Non-pigmented ciliary epithelial cell (primary cell): Measurements from ENCODE around the gene HMGCL.
A peak's percentile ranks its signal among the peaks of the same experiment; 100 is the strongest.
"Not testable (repeated sequence)": the region's sequence is repeated elsewhere in the genome, so short reads cannot be mapped to it uniquely, and the experiment has no call there.

Source experiments
- DNase-seq: peaks from one replicate; pipeline ENCODE4 v3.0.0-alpha.2; 2010; ENCODE audit warnings: low read depth

The HMGCL gene

DNA sequence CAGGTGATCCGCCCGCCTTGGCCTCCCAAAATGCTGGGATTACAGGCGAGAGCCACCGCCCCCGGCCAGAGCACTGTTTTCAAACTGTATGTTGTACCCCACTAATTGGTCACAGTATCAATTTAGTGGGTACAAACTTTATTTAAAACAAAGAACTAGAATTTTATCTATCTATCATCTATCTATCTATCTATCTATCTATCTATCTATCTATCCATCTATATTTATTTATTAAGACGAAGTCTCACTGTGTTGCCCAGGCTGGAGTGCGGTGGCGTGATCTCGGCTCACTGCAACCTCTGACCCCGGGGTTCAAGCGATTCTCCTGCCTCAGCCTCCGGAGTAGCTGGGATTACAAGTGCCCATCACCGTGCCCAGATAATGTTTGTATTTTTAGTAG is 1.4 kb upstream of the HMGCL start:
- DNase-seq = not testable (repeated sequence)

GRCh38 chr1:23825762-23826522 is 713 bp upstream of the HMGCL start:
- DNase-seq = no peak

GRCh38 chr1:23824711-23825075 is 536 bp downstream of the HMGCL start:
- no peak for DNase-seq

GRCh38 chr1:23823767-23824166 is 1.5 kb downstream of the HMGCL start:
- DNase-seq = no peak

- no peak for DNase-seq
These were observed 7.6 kb downstream of the HMGCL start for GRCh38 chr1:23817633-23818032.

- no peak for DNase-seq
These were observed 8.3 kb downstream of the HMGCL start for GRCh38 chr1:23816906-23817305.

DNA sequence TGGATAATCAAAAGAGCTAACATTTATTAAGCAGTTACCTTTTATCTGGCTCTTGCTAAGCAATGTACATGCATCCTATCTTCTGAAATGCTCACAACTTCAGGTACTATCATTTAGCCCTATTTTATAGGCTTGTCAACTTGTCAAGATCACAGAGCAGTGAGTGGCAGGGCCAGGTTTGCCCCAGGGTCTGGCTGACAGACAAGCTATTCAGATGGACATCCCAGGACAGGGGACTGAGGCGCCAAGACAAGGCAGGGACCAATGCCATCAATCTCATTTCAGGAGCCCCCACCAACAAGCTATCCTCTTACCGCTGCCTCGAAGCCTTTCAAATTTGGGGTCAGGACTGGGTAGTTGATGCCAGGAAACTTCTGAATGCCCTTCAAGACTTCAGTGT is 8.9 kb downstream of the HMGCL start:
- no peak for DNase-seq

- no peak for DNase-seq
These were observed 11.2 kb downstream of the HMGCL start for GRCh38 chr1:23814016-23814415.

DNA sequence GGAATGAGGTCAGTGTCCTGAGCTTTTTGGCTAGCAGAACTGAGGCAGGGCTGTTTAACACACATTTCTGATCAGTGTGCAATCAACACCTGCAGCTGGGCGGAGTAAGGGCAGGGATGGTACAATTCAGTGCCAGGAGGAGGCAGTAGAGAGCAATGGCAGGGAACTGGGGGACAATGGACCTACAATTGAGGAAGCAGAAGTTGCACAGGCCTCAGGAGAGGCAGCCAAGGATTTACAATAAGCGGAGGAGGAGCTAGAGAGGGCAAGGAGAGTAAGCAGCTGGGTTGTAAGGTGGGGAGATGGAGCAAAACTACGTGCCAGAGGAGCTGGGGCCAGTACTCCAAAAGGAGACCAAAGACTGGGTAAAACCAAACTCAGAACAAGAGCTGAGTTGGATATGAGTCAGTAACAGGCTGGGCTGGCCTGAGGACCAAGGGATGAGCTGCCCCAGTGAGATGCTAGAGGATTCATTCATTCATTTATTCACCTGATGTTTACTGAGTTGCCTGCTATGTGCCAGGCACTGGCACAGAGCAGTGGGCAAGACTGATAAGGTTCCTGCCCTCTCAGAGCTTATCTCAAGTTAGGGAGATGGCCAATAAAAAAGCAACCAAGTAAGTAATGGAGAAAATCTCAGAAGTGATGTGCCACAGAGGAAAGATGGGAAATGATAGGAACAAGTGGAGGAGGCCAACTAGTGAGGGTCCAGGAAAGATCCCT is 14.2 kb downstream of the HMGCL start:
- DNase-seq = no peak

- no peak for DNase-seq
These were observed 15.5 kb downstream of the HMGCL start for GRCh38 chr1:23809751-23810171.

GRCh38 chr1:23807453-23807852 is 17.8 kb downstream of the HMGCL start:
- DNase-seq = no peak

GRCh38 chr1:23806280-23806679 is 18.9 kb downstream of the HMGCL start:
- no peak for DNase-seq

- no peak for DNase-seq
These were observed 20.2 kb downstream of the HMGCL start for GRCh38 chr1:23805025-23805424.

DNA sequence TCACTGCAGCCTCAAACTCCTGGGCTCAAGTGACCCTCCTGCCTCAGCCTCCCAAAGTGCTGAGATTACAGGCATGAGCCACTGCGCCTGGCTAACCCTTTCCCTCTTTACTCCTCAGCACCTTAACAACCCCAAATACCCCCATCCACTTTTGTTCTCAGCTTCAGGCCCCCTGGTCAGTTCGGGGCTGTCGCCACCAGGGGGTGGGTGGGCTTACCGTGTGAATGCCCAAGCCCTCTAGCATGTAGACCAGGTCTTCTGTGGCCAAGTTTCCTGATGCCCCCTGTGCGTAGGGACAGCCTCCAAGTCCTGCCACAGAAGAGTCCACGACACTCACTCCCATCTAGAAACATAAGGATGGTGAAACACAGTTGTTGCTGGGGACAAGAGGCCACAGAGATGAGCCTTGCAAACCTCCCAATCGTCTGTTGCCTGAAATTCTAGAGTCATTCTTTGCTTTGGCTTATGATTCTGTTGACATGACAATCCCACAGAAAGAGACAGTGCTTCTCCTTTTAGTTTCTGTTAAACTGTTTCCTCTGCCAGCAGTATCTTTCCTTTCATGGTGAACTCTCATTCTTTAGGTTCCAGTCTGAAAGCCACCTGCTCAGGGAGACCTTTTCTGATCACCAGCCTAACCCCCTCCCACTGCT is 20.9 kb downstream of the HMGCL start:
- no peak for DNase-seq

GRCh38 chr1:23803674-23804073 is 21.6 kb downstream of the HMGCL start:
- DNase-seq = no peak

DNA sequence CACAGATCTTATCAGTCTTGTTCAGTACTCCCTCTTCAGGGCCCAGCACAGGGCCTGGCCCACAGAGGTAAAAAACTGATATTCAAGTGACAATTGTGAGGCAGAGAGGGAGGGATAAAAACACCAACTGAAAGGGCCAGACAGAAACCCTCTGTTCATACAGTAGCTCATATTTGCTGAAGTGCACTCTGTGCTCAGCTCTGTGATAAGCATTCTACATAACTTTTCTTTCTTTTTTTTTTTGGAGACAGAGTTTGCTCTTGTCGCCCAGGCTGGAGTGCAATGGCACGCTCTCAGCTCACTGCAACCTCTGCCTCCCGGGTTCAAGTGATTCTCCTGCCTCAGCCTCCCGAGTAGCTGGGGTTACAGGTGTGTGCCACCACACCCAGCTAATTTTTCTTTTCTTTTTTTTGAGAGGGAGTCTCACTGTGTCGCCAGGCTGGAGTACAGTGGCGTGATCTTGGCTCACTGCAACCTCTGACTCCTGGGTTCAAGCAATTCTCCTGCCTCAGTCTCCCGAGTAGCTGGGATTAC is 22.4 kb downstream of the HMGCL start:
- DNase-seq = not testable (repeated sequence)

GRCh38 chr1:23801876-23802275 is 23.4 kb downstream of the HMGCL start:
- no peak for DNase-seq

- no peak for DNase-seq
These were observed 23.9 kb downstream of the HMGCL start for GRCh38 chr1:23801338-23801748.

GRCh38 chr1:23800400-23801337 is 24.6 kb downstream of the HMGCL start, which contains the start of gene GALE:
Gene GALE, minus strand, starts transcription at chr1:23800754. Its CDS starts 1,747 bp downstream, at chr1:23799007.
- peak; percentile 58 for DNase-seq

DNA sequence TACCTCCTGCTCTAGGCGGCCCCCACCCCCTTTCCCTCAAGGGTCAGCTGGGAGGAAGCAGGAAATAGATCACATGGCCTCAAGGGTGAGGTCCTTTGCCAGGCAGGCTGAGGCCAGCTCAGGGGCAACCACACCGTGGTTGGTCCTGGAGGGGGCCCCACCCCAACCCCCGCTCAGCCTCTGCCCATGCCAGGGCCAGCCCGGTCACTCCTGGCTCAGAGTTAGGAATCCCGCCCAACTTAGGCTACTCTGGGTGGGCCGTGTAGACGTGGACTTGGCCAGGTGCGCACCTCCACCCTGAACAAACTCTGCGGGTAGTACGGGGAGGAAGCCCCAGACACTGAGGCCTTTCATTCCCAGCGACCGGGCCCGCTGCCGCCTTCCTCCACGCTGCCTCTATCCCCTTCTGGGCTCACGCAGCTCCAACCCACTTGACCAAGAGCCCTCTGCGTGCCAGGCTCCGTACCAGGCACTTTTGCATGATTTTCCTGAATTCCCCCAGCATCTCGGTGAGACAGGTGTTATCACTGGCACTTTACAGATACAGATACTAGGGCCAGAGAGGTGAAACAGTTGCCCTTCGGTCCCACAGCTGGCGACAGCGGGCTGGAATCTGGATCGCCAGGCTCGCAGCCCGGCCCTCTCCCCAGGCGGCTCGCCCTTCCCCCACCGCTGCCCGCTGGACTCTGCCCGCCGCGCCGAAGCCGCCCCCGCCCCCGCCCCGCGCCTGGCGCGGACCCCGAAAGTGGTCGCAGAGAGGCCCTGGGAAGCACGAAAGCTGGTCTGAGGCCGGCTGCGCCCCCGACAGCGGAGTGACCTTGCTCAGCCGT is 25.4 kb downstream of the HMGCL start:
- DNase-seq = no peak

DNA sequence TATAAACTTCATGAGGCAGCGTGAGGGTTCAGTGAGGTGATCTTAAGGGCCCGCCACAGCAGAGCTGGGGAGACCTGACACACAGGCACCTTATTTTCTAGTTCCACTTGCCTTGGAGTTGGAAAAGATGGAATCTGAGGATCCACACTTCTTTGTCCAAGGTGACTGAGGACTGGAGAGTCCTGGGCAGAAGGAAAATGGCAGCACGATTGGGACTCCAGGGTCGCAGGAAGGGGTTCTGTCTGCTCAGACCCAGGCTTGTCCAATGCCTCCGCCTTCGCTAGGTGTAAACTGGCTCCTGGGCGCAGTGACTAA is 26.0 kb downstream of the HMGCL start:
- no peak for DNase-seq
